ENCODE measurements around the gene RAB36. TPM values are rescaled to one million over a fixed set of nuclear protein-coding genes. Genes with fewer than 3 reads are reported as not detected.

RAB36 gene
- total and polyA plus RNA-seq, 10 donors = 1.0 to 3.7 (median 1.6) TPM

- no peak overlapping the region for H3K4me3 ChIP-seq
- H3K36me3 ChIP-seq = no peaks in the 10 kb centered on the region
- intact Hi-C loops (cut with DNase I; ENCODE audit: low total_unique reads) = no loop called here
- no peaks in the 10 kb centered on the region for H3K27me3 ChIP-seq (replicated peaks in 1 of 7)
- no peaks in the 10 kb centered on the region for H3K9me3 ChIP-seq
- no peak overlapping the region for H3K27ac ChIP-seq
- 82 to 93% (median 86%) methylated on average over 9 to 10 of the region's 10 CpGs for WGBS, 5 donors
- peaks cover 12 to 49% (median 26%) of the 10 kb centered on the region in 6 donors for H3K4me1 ChIP-seq
- DNase-seq = no peak
- TF ChIP-seq CTCF (IDR thresholded peaks at IDR 0.05 in 8 of 11, conservative IDR thresholded peaks at IDR 0.05 in 3 of 11) = no peak
- TF ChIP-seq POLR2AphosphoS5 (IDR thresholded peaks at IDR 0.05) = peak in 1 of 3 donors; percentile 39
Measured at GRCh38 chr22:23102002-23102655, 43.1 kb upstream of the RAB36 start.

- Histone ChIP-seq H3K4me1 (peaks cover 12 to 46% (median 25%) of the 10 kb centered on the region in 6 donors), H3K4me3 (no peak overlapping the region), H3K27me3 (replicated peaks in 1 of 7) (no peaks in the 10 kb centered on the region), H3K9me3 (no peaks in the 10 kb centered on the region), H3K36me3 (no peaks in the 10 kb centered on the region), H3K27ac (no peak overlapping the region)
- no peak for TF ChIP-seq POLR2A (IDR thresholded peaks at IDR 0.05)
- TF ChIP-seq CTCF (IDR thresholded peaks at IDR 0.05 in 8 of 11, conservative IDR thresholded peaks at IDR 0.05 in 3 of 11) = no peak
- TF ChIP-seq POLR2AphosphoS5 (IDR thresholded peaks at IDR 0.05) = no peak
- DNase-seq = no peak
- whole genome bisulfite sequencing, 5 donors = 66 to 82% (median 77%) methylated on average over 3 of the region's 3 CpGs
- intact Hi-C loops (cut with DNase I; ENCODE audit: low total_unique reads) = no loop called here
Measured at GRCh38 chr22:23102776-23103175, 42.5 kb upstream of the RAB36 start.

GRCh38 chr22:23103199-23103954 lies 41.9 kb upstream of the RAB36 start:
- intact Hi-C loops (cut with DNase I; ENCODE audit: low total_unique reads) = no loop called here
- Histone ChIP-seq H3K27ac (no peak overlapping the region), H3K9me3 (no peaks in the 10 kb centered on the region), H3K4me1 (peaks cover 7 to 40% (median 21%) of the 10 kb centered on the region in 6 donors), H3K27me3 (replicated peaks in 1 of 7) (no peaks in the 10 kb centered on the region), H3K4me3 (no peak overlapping the region), H3K36me3 (no peaks in the 10 kb centered on the region)
- DNase-seq = no peak
- TF ChIP-seq CTCF (IDR thresholded peaks at IDR 0.05 in 8 of 11, conservative IDR thresholded peaks at IDR 0.05 in 3 of 11) = no peak
- TF ChIP-seq POLR2A (IDR thresholded peaks at IDR 0.05) = no peak
- no peak for TF ChIP-seq POLR2AphosphoS5 (IDR thresholded peaks at IDR 0.05)
- WGBS, 5 donors = 89 to 96% (median 91%) methylated on average over 13 of the region's 13 CpGs

Data from spleen (tissue), 11 donors.